Measurements from ENCODE around the gene DNAJA1. TPM values are rescaled to one million over a fixed set of nuclear protein-coding genes. Genes with fewer than 3 reads are reported as not detected.

The DNAJA1 gene
- total RNA-seq, 4 donors from 2014 or later = 41.4 to 73.0 (median 58.5) TPM

DNA sequence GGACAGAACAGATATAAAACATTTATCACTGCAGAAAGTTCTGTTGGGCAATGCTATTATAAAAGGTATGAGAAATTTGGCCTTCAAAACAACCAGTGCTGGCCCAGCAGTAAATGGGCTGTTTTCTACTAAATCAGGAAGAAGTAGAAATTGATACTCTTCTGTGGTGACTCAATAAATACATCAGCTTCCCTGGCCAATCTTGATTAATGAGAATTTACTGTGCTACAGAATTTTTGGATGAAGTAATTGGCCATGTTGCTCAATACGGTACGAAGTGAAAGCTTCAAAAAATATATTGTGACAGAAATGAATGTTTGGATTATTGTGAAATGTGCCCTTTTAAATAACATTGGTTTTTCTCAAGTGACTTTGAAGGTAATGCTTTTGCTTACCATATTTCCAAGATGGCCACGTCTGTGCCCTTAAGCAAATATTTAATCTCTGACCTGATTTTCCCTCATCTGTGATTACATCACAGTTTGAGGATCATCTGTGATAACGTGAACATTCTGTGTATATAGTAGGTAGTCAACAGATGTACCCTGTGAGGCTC lies 4.2 kb downstream of the DNAJA1 start:
- TF ChIP-seq, protein P1, sequence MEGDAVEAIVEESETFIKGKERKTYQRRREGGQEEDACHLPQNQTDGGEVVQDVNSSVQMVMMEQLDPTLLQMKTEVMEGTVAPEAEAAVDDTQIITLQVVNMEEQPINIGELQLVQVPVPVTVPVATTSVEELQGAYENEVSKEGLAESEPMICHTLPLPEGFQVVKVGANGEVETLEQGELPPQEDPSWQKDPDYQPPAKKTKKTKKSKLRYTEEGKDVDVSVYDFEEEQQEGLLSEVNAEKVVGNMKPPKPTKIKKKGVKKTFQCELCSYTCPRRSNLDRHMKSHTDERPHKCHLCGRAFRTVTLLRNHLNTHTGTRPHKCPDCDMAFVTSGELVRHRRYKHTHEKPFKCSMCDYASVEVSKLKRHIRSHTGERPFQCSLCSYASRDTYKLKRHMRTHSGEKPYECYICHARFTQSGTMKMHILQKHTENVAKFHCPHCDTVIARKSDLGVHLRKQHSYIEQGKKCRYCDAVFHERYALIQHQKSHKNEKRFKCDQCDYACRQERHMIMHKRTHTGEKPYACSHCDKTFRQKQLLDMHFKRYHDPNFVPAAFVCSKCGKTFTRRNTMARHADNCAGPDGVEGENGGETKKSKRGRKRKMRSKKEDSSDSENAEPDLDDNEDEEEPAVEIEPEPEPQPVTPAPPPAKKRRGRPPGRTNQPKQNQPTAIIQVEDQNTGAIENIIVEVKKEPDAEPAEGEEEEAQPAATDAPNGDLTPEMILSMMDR (IDR thresholded peaks at IDR 0.05) = no peak
- no peak for TF ChIP-seq POLR2AphosphoS5 (IDR thresholded peaks at IDR 0.05)
- Histone ChIP-seq H3K36me3 (peaks cover 36% of the 10 kb centered on the region), H3K4me1 (peaks cover 40% of the 10 kb centered on the region), H3K27ac (no peak overlapping the region), H3K9me3 (no peaks in the 10 kb centered on the region), H3K27me3 (no peaks in the 10 kb centered on the region), H3K4me3 (no peak overlapping the region)
- DNase-seq (ENCODE audit: low spot score in 2 of 2) = no peak
- 15% methylated on average over 4 of the region's 4 CpGs for WGBS

DNA sequence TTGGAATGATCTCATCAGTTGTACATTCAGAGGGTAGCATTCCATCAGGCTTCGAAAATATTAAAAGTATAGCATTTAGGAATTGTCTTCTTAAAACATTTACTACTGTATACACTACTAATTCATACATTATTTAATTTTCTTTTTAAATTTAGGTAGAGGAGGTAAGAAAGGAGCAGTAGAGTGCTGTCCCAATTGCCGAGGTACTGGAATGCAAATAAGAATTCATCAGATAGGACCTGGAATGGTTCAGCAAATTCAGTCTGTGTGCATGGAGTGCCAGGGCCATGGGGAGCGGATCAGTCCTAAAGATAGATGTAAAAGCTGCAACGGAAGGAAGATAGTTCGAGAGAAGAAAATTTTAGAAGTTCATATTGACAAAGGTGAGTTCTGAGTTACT lies 5.2 kb downstream of the DNAJA1 start:
- H3K36me3 ChIP-seq = peaks cover 46% of the 10 kb centered on the region
- 89% methylated on average over 5 of the region's 5 CpGs for WGBS
- H3K4me3 ChIP-seq = no peak overlapping the region
- H3K9me3 ChIP-seq = no peaks in the 10 kb centered on the region
- no peak overlapping the region for H3K27ac ChIP-seq
- peaks cover 38% of the 10 kb centered on the region for H3K4me1 ChIP-seq
- no peaks in the 10 kb centered on the region for H3K27me3 ChIP-seq
- DNase-seq (ENCODE audit: low spot score in 2 of 2) = no peak
- no peak for TF ChIP-seq EP300 (IDR thresholded peaks at IDR 0.05)

DNA sequence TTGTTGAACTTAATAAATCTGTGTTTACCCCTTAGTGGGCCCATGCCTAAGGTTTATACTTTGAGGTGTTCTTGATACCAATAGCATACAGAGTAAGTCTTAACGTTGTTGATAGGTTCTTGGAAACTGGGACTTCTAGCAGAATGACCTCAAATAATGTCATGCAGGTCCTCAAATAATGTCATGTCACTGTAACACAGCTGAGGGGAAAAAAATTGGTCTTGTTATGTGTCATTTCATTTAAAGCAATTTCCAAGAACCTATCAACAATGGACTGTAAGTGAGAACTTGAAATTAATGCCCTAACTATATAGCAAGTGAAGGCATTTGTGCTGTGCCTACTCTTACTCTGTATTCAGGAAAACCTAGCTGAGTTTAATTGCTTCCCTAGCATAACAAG lies 7.2 kb downstream of the DNAJA1 start:
- Histone ChIP-seq H3K4me1 (peaks cover 24% of the 10 kb centered on the region), H3K36me3 (peaks cover 66% of the 10 kb centered on the region), H3K27me3 (no peaks in the 10 kb centered on the region), H3K27ac (no peak overlapping the region), H3K9me3 (no peaks in the 10 kb centered on the region), H3K4me3 (no peak overlapping the region)
- WGBS = 47% methylated on average over 1 of the region's 1 CpG
- TF ChIP-seq POLR2A (IDR thresholded peaks at IDR 0.05) (no peak), POLR2AphosphoS5 (IDR thresholded peaks at IDR 0.05) (no peak), EP300 (IDR thresholded peaks at IDR 0.05) (no peak)
- TF ChIP-seq, protein P1 (IDR thresholded peaks at IDR 0.05) = no peak
- no peak for DNase-seq (ENCODE audit: low spot score in 2 of 2)

DNA sequence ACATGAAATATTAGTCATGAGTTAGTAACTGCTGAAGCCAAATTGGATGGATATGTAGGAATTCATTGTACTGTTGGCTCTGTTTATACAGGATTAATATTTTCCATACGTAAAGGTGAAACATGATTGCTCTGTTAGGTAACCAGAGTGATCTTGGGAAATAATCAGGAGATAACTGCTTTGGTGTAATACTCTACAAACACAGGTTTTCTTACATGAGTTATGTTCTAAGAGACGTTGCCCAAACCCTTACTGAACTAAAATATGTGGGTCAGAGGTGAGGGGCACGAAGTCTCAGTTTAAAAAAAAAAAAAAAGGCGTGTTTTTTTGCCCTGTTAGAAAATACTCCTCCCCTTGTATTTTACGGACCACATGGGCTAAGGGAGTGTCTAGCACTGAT lies 7.8 kb downstream of the DNAJA1 start:
- H3K36me3 ChIP-seq = peaks cover 71% of the 10 kb centered on the region
- whole genome bisulfite sequencing = 82% methylated on average over 5 of the region's 5 CpGs

DNA sequence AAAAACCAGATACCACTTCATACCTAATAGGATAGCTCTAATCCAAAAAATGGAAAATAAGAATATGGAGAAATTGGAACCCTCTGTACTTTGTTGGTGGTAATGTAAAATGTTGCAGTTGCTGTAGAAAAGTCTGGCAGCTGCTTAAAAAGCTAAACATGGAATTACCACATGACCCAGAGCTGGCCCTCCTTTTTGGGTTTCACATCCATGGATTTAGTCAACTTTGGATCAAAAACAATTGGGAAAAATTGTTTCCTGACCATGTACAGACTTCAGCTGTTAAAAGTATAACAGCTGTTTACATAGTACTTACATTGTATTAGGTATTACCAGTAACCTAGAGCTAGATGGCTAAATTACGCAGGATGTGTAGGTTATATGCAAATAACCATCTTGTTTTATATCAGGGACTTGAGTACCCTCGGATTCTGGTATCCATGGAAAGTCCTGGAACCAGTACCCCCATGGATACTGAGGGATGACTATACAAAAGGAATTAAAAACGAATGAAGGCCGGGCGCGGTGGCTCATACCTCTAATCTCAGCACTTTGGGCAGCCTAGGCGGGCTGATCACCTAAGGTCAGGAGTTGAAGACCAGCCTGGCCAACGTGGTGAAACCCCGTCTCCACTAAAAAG lies 15.8 kb downstream of the DNAJA1 start:
- no peak for TF ChIP-seq POLR2A (IDR thresholded peaks at IDR 0.05)
- no peak for TF ChIP-seq POLR2AphosphoS5 (IDR thresholded peaks at IDR 0.05)
- TF ChIP-seq, protein P1 (IDR thresholded peaks at IDR 0.05) = no peak
- TF ChIP-seq EP300 (IDR thresholded peaks at IDR 0.05) = no peak
- H3K27me3 ChIP-seq = no peaks in the 10 kb centered on the region
- H3K27ac ChIP-seq = no peak overlapping the region
- H3K36me3 ChIP-seq = peaks cover 47% of the 10 kb centered on the region
- H3K4me3 ChIP-seq = no peak overlapping the region
- H3K4me1 ChIP-seq = peaks cover 25% of the 10 kb centered on the region
- no peak for DNase-seq (ENCODE audit: low spot score in 2 of 2)
- H3K9me3 ChIP-seq = no peaks in the 10 kb centered on the region
- WGBS = 89% methylated on average over 9 of the region's 9 CpGs

More for the DNA sequence above, 7.8 kb downstream of the DNAJA1 start:
- no peaks in the 10 kb centered on the region for H3K9me3 ChIP-seq
- H3K4me3 ChIP-seq = no peak overlapping the region
- no peak overlapping the region for H3K27ac ChIP-seq
- H3K4me1 ChIP-seq = peaks cover 19% of the 10 kb centered on the region
- H3K27me3 ChIP-seq = no peaks in the 10 kb centered on the region
- TF ChIP-seq, protein P1 (IDR thresholded peaks at IDR 0.05) = no peak
- TF ChIP-seq POLR2A (IDR thresholded peaks at IDR 0.05) = no peak
- TF ChIP-seq POLR2AphosphoS5 (IDR thresholded peaks at IDR 0.05) = no peak
- TF ChIP-seq EP300 (IDR thresholded peaks at IDR 0.05) = no peak
- no peak for DNase-seq (ENCODE audit: low spot score in 2 of 2)

All from suprapubic skin (tissue), 4 donors.